ENCODE data around the gene MAPK8IP3. TPM values are rescaled to one million over a fixed set of nuclear protein-coding genes. Genes with fewer than 3 reads are reported as not detected.

Gene MAPK8IP3
- polyA plus RNA-seq, 1 donor (not counting 4 experiments of a cell fraction or from before 2014, with no cell fraction given) = 11.7 TPM

DNA sequence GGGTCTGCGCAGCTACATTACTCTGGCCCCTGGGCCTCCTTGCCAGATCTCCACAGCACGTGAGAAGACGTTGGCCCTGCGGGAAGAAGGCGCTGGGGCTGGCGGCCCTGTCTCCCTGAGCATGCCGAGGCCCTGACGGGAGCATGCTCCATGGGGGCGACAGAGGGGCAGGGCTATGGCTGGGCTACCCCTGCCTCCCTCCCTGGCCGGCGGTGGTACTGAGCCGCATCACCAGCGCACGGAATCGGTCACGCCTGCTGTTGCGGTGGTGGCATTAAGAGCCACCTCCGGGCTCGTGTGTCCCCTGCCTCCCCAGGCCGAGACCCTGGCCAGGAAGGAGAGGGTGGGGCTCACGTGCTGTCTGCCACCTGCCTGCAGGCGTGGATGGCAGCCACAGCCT is 28.1 kb downstream of the MAPK8IP3 start:
- Histone ChIP-seq H2AFZ (ENCODE audit: control insufficient read depth, low read length) (no peak overlapping the region), H3K4me3 (ENCODE audit: control insufficient read depth in 2 of 3, extremely low read depth in 1 of 3, insufficient read depth in 2 of 3, low read depth in 1 of 3, low read length in 3 of 3) (no peak overlapping the region), H3K36me3 (ENCODE audit: control insufficient read depth in 2 of 2, extremely low read depth in 1 of 2, insufficient read depth in 2 of 2, low read length in 2 of 2) (peaks cover 6 to 9% of the 10 kb centered on the region in 2 experiments), H3K4me2 (ENCODE audit: control insufficient read depth, extremely low read depth, insufficient read depth, low read depth, low read length) (no peak overlapping the region), H3K9me3 (ENCODE audit: control insufficient read depth, low read depth, low read length) (peaks cover 30% of the 10 kb centered on the region), H3K27ac (ENCODE audit: control insufficient read depth, insufficient read depth, low read length) (no peak overlapping the region), H3K79me2 (ENCODE audit: control insufficient read depth, insufficient read depth, low read length) (peaks cover 15% of the 10 kb centered on the region), H3K27me3 (ENCODE audit: control insufficient read depth, extremely low read depth, insufficient read depth, low read length) (no peaks in the 10 kb centered on the region), H3K4me1 (ENCODE audit: control insufficient read depth, extremely low read depth, insufficient read depth, low read length) (no peaks in the 10 kb centered on the region), H3K9ac (ENCODE audit: control insufficient read depth, extremely low read depth, insufficient read depth, low read length) (no peak overlapping the region), H4K20me1 (ENCODE audit: control insufficient read depth, extremely low read depth, insufficient read depth, low read length) (no peaks in the 10 kb centered on the region), H3K9me1 (ENCODE audit: control insufficient read depth, extremely low read depth, insufficient read depth, low read length) (no peaks in the 10 kb centered on the region)
- DNase-seq (ENCODE audit: low read depth, low spot score) (no peak), FAIRE-seq (no peak)
- TF ChIP-seq, protein P1, sequence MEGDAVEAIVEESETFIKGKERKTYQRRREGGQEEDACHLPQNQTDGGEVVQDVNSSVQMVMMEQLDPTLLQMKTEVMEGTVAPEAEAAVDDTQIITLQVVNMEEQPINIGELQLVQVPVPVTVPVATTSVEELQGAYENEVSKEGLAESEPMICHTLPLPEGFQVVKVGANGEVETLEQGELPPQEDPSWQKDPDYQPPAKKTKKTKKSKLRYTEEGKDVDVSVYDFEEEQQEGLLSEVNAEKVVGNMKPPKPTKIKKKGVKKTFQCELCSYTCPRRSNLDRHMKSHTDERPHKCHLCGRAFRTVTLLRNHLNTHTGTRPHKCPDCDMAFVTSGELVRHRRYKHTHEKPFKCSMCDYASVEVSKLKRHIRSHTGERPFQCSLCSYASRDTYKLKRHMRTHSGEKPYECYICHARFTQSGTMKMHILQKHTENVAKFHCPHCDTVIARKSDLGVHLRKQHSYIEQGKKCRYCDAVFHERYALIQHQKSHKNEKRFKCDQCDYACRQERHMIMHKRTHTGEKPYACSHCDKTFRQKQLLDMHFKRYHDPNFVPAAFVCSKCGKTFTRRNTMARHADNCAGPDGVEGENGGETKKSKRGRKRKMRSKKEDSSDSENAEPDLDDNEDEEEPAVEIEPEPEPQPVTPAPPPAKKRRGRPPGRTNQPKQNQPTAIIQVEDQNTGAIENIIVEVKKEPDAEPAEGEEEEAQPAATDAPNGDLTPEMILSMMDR (optimal IDR thresholded peaks at IDR 0.05 in 1 of 3, IDR thresholded peaks at IDR 0.05 in 1 of 3, conservative IDR thresholded peaks at IDR 0.05 in 1 of 3; ENCODE audit: extremely low read depth in 1 of 3, insufficient read depth in 2 of 3, low read length in 3 of 3) = no peak
- TF ChIP-seq EZH2 (IDR thresholded peaks at IDR 0.05; ENCODE audit: low read length) = no peak
- dilution Hi-C loops (cut with MboI; ENCODE audit: extremely low pct_ligation_motif_present, low sequenced_read_pairs) = no loop called here

DNA sequence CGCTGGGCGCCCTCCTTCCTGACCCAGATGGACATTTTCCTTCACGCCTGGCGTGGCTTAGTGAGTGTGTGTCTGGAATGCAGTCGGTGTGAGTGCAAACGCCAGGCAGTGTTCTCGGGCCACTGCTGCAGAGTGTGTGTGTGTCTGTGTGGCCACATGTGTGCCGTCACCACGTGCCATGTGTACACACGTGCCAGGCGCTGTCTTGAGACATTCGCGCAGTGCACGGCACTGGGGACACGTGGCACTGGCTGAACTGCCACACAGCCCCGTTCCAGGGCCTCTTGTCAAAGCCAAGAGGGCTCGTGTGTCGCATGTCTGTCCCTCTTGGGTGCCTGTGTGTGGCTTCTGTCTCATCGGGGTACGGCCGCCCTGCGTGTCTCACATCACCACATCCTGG is 28.8 kb downstream of the MAPK8IP3 start:
- TF ChIP-seq, protein P1 (optimal IDR thresholded peaks at IDR 0.05 in 1 of 3, IDR thresholded peaks at IDR 0.05 in 1 of 3, conservative IDR thresholded peaks at IDR 0.05 in 1 of 3; ENCODE audit: extremely low read depth in 1 of 3, insufficient read depth in 2 of 3, low read length in 3 of 3) = no peak
- no peak for TF ChIP-seq EZH2 (IDR thresholded peaks at IDR 0.05; ENCODE audit: low read length)
- dilution Hi-C loops (cut with MboI; ENCODE audit: extremely low pct_ligation_motif_present, low sequenced_read_pairs) = no loop called here
- peaks cover 35% of the 10 kb centered on the region for H3K9me3 ChIP-seq (ENCODE audit: control insufficient read depth, low read depth, low read length)

More for the DNA sequence above, 28.8 kb downstream of the MAPK8IP3 start:
- Histone ChIP-seq H3K27me3 (ENCODE audit: control insufficient read depth, extremely low read depth, insufficient read depth, low read length) (no peaks in the 10 kb centered on the region), H3K79me2 (ENCODE audit: control insufficient read depth, insufficient read depth, low read length) (peaks cover 17% of the 10 kb centered on the region), H4K20me1 (ENCODE audit: control insufficient read depth, extremely low read depth, insufficient read depth, low read length) (no peaks in the 10 kb centered on the region), H3K27ac (ENCODE audit: control insufficient read depth, insufficient read depth, low read length) (no peak overlapping the region), H3K9ac (ENCODE audit: control insufficient read depth, extremely low read depth, insufficient read depth, low read length) (no peak overlapping the region), H3K4me3 (ENCODE audit: control insufficient read depth in 2 of 3, extremely low read depth in 1 of 3, insufficient read depth in 2 of 3, low read depth in 1 of 3, low read length in 3 of 3) (no peak overlapping the region), H3K4me2 (ENCODE audit: control insufficient read depth, extremely low read depth, insufficient read depth, low read depth, low read length) (no peak overlapping the region), H3K4me1 (ENCODE audit: control insufficient read depth, extremely low read depth, insufficient read depth, low read length) (no peaks in the 10 kb centered on the region), H2AFZ (ENCODE audit: control insufficient read depth, low read length) (no peak overlapping the region), H3K36me3 (ENCODE audit: control insufficient read depth in 2 of 2, extremely low read depth in 1 of 2, insufficient read depth in 2 of 2, low read length in 2 of 2) (peaks cover 5 to 7% of the 10 kb centered on the region in 2 experiments), H3K9me1 (ENCODE audit: control insufficient read depth, extremely low read depth, insufficient read depth, low read length) (no peaks in the 10 kb centered on the region)
- DNase-seq (ENCODE audit: low read depth, low spot score) = no peak
- FAIRE-seq = no peak

All from keratinocyte (primary cell).